HCT116 (cell line): ENCODE data around the gene RAD50.

Experiments
- CTCF ChIP-seq, 3 experiments: fragments of 200-600 bp in 1 of 3; sonication (generic) in 1 of 3; IDR thresholded peaks in 2 of 3; conservative IDR thresholded peaks in 1 of 3; 2 replicates each; pipeline ENCODE4 v1.5.1; 2012 to 2017; ENCODE audit warnings: low read depth in 2 of 3, low read length in 2 of 3, antibody characterized with exemption in 1 of 3, borderline replicate concordance in 1 of 3, control low read depth in 1 of 3, mild to moderate bottlenecking in 1 of 3, mixed read lengths in 1 of 3, mixed run types in 1 of 3, moderate library complexity in 1 of 3; ENCODE audit not compliant: insufficient read depth in 1 of 3
- EZH2 ChIP-seq: fragments of 200-600 bp; sonication (generic); IDR thresholded peaks from 2 replicates; pipeline ENCODE4 v1.6.1; 2017; ENCODE audit warnings: antibody characterized with exemption, mixed run types
- EZH2phosphoT487 ChIP-seq: fragments of 200-600 bp; IDR thresholded peaks from 2 replicates; pipeline ENCODE4 v1.6.1; 2018; ENCODE audit warnings: antibody characterized with exemption, borderline replicate concordance
- POLR2A ChIP-seq: IDR thresholded peaks from 2 replicates; pipeline ENCODE4 v1.7.0; 2011; ENCODE audit warnings: borderline replicate concordance; ENCODE audit not compliant: insufficient read depth, insufficient read length; ENCODE audit errors: extremely low read depth
- POLR2AphosphoS5 ChIP-seq: IDR thresholded peaks from 2 replicates; pipeline ENCODE4 v1.6.1; 2011; ENCODE audit warnings: mild to moderate bottlenecking, low read depth, low read length, moderate library complexity
- RAD21 ChIP-seq: IDR thresholded peaks from 2 replicates; pipeline ENCODE4 v1.6.1; 2012; ENCODE audit warnings: low read depth, mild to moderate bottlenecking
- SP1 ChIP-seq: IDR thresholded peaks from 2 replicates; pipeline ENCODE4 v1.6.1; 2012; ENCODE audit warnings: low read depth
- SRF ChIP-seq: IDR thresholded peaks from 2 replicates; pipeline ENCODE4 v1.6.1; 2012; ENCODE audit warnings: low read depth
- YY1 ChIP-seq: IDR thresholded peaks from 2 replicates; pipeline ENCODE4 v1.6.1; 2011; ENCODE audit warnings: low read length, low read depth, moderate library complexity, mild to moderate bottlenecking; ENCODE audit not compliant: insufficient replicate concordance; ENCODE audit errors: extremely low read depth
- ZNF274 ChIP-seq: fragments of 200-500 bp; sonication (Bioruptor generic); IDR thresholded peaks from 2 replicates; pipeline ENCODE4 v1.6.1; 2014; ENCODE audit warnings: mild to moderate bottlenecking, low read depth, low read length, inconsistent platforms
- TF ChIP-seq, protein P1 (sequence below): IDR thresholded peaks from 2 replicates; pipeline ENCODE4 v1.6.1; 2012; ENCODE audit warnings: low read depth

- TF ChIP-seq POLR2AphosphoS5 (no peak), EZH2 (no peak), CTCF (IDR thresholded peaks at IDR 0.05 in 2 of 3, conservative IDR thresholded peaks at IDR 0.05 in 1 of 3; ENCODE audit: borderline replicate concordance in 1 of 3, insufficient read depth in 1 of 3, low read depth in 2 of 3, low read length in 2 of 3) (no peak), EZH2phosphoT487 (no peak), YY1 (no peak), ZNF274 (no peak), POLR2A (no peak), RAD21 (no peak), SP1 (no peak), SRF (no peak)
- TF ChIP-seq, protein P1, sequence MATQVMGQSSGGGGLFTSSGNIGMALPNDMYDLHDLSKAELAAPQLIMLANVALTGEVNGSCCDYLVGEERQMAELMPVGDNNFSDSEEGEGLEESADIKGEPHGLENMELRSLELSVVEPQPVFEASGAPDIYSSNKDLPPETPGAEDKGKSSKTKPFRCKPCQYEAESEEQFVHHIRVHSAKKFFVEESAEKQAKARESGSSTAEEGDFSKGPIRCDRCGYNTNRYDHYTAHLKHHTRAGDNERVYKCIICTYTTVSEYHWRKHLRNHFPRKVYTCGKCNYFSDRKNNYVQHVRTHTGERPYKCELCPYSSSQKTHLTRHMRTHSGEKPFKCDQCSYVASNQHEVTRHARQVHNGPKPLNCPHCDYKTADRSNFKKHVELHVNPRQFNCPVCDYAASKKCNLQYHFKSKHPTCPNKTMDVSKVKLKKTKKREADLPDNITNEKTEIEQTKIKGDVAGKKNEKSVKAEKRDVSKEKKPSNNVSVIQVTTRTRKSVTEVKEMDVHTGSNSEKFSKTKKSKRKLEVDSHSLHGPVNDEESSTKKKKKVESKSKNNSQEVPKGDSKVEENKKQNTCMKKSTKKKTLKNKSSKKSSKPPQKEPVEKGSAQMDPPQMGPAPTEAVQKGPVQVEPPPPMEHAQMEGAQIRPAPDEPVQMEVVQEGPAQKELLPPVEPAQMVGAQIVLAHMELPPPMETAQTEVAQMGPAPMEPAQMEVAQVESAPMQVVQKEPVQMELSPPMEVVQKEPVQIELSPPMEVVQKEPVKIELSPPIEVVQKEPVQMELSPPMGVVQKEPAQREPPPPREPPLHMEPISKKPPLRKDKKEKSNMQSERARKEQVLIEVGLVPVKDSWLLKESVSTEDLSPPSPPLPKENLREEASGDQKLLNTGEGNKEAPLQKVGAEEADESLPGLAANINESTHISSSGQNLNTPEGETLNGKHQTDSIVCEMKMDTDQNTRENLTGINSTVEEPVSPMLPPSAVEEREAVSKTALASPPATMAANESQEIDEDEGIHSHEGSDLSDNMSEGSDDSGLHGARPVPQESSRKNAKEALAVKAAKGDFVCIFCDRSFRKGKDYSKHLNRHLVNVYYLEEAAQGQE: no peak
Measured at GRCh38 chr5:132688536-132689339, 132.0 kb downstream of the RAD50 start.
